GM12873 (cell line): ENCODE data around the gene PF4V1.

Source experiments
- TF ChIP-seq, protein P1 (sequence below): IDR thresholded peaks from 2 replicates; pipeline ENCODE4 v1.5.1; 2012; ENCODE audit warnings: low read depth, mild to moderate bottlenecking, moderate library complexity, low read length, control low read depth; ENCODE audit not compliant: insufficient read depth; ENCODE audit errors: missing control alignments

The PF4V1 gene

GRCh38 chr4:73839071-73839470 lies 14.0 kb upstream of the PF4V1 start:
- TF ChIP-seq, protein P1, sequence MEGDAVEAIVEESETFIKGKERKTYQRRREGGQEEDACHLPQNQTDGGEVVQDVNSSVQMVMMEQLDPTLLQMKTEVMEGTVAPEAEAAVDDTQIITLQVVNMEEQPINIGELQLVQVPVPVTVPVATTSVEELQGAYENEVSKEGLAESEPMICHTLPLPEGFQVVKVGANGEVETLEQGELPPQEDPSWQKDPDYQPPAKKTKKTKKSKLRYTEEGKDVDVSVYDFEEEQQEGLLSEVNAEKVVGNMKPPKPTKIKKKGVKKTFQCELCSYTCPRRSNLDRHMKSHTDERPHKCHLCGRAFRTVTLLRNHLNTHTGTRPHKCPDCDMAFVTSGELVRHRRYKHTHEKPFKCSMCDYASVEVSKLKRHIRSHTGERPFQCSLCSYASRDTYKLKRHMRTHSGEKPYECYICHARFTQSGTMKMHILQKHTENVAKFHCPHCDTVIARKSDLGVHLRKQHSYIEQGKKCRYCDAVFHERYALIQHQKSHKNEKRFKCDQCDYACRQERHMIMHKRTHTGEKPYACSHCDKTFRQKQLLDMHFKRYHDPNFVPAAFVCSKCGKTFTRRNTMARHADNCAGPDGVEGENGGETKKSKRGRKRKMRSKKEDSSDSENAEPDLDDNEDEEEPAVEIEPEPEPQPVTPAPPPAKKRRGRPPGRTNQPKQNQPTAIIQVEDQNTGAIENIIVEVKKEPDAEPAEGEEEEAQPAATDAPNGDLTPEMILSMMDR = no peak

- TF ChIP-seq, protein P1 = no peak
Measured at GRCh38 chr4:73839715-73840114, 13.4 kb upstream of the PF4V1 start.

DNA sequence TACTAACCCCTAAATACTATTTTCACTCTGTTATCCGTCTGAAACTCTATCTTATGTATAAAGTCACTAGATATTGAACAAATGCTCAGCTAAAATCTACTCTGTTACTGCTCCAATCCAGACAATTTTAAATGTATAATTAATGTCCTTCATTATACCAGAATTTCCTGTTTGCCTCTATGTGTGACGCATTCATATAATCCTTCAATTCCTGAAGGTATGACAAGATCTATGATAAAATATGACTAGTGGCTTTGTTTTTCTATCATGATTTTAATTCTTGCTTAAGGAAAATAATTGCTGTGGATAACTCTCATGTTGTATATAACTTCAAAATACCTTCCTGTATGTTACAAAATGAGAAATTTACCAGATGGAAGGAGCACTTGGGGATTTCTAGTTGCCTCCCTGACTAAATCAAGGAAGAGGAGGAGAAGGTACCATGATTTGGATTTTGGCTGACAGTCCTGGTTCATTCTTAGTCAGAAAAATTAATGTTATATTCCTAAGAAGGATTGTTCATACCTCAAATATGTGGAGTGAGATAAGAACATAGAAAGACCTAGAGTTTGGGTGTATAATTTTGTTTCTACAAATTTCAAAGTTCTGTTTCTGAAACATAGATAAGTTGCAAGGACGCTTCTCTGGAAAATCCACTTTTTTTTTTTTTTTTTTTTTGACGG lies 11.7 kb upstream of the PF4V1 start:
- TF ChIP-seq, protein P1 = no peak

- TF ChIP-seq, protein P1 = no peak
Measured at GRCh38 chr4:73842696-73843095, 10.4 kb upstream of the PF4V1 start.

GRCh38 chr4:73843369-73843768 lies 9.7 kb upstream of the PF4V1 start:
- TF ChIP-seq, protein P1 = no peak

- TF ChIP-seq, protein P1 = no peak
Measured at GRCh38 chr4:73844345-73844744, 8.8 kb upstream of the PF4V1 start.

DNA sequence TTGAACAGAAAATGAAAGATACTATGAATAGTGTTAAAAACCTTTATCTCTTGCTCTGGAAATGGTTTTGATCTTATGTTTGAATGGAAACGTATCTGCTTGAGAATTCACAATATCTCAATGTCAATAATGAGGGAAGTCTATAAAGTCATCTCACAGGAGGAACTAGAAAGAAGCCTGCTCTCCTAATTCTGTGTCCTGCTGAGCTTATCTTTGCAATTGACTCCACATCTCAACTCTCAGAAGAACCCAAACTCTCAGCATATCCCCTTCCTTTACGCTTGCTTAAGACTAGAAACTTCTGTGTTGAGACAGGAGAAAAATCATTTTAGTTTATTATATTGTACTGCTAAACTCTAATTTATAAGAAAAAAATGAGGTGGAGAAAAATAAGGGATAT lies 8.3 kb upstream of the PF4V1 start:
- TF ChIP-seq, protein P1 = no peak
